ENCODE data around the gene ORMDL3. TPM values are rescaled to one million over a fixed set of nuclear protein-coding genes. Genes with fewer than 3 reads are reported as not detected.

ORMDL3 gene
- total and polyA plus RNA-seq, 4 experiments from 2014 or later, result 79.6 to 161 (median 88.8) TPM

DNA sequence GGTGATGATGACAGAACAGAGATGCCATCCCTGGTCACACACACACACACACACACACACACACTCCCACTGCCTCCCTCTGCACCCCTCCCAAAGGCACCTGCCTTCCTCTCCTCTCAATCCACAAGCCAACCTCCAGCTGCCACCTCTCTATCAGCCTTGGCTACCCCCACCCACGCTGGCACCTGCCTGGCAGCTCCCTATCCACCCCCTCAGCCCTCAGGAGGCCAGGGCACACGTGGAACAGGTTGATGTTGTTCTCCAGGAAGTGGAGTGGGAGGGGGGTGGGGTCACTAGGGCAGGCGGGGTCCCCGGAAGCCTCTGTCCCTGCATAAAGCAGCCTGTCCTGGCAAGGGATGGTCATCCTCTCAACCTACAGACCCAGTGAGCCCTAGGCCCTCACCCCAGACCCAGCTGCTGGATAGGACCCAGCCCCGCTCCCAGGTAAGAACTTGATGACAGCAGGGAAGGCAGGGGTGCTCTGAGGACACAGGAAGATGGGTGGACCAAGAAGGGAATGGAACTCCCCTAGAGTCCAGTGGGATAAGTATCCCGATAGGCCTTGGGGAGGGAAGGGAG, 35.3 kb upstream of the ORMDL3 start, which contains the start of gene GSDMA:
TSS of gene GSDMA (plus strand) at position 363 of the 579 bp plus-strand sequence. CDS start 2,684 bp downstream, outside the sequence.
- no peaks in the 10 kb centered on the region for H3K9me3 ChIP-seq (ENCODE audit: control insufficient read depth in 1 of 2, low read length in 2 of 2)
- peaks cover 20 to 57% (median 34%) of the 10 kb centered on the region in 4 donors for H3K4me1 Mint-ChIP-seq
- H3K27ac Mint-ChIP-seq, result peak within 1 kb of the TSS in 6 of 7 donors; percentile 62 to 95 (median 81)
- H3K36me3 ChIP-seq (ENCODE audit: insufficient read depth, low read length), result no peaks in the 10 kb centered on the region
- no peaks in the 10 kb centered on the region for H3K27me3 ChIP-seq (ENCODE audit: insufficient read depth, low read length)
- intact Hi-C loops (cut with micrococcal nuclease), result no loop called here
- H3K36me3 Mint-ChIP-seq, result no peaks in the 10 kb centered on the region
- H3K9me3 Mint-ChIP-seq, result peaks cover 0 to 2% (median 0%) of the 10 kb centered on the region in 8 donors
- no peak within 1 kb of the TSS for H3K27ac ChIP-seq (ENCODE audit: low read depth, low read length)
- peaks cover 32% of the 10 kb centered on the region for H3K4me1 ChIP-seq (ENCODE audit: insufficient read depth, low read length)
- CTCF ChIA-PET (ENCODE audit: partially characterized antibody), result interaction anchor here (0.8 to 14.6 kb wide), 3 partner anchors 9 to 90 kb away, joined by 3 to 197 read pairs (median 3); partner anchors contain the start of gene PSMD3
- H3K4me3 ChIP-seq (ENCODE audit: low read length in 2 of 2), result no peak within 1 kb of the TSS
- POLR2A ChIA-PET (ENCODE audit: partially characterized antibody), result interaction anchor here (1.1 to 4.5 kb wide), 2 partner anchors 10 to 17 kb away, joined by 3 to 32 read pairs; partner anchors contain the start of gene PSMD3
- no peak for DNase-seq
- H3K27me3 Mint-ChIP-seq, result peaks cover 0 to 5% of the 10 kb centered on the region in 2 donors
- H3K4me3 Mint-ChIP-seq, result peak within 1 kb of the TSS in 6 of 8 donors; percentile 16 to 83 (median 49)

DNA sequence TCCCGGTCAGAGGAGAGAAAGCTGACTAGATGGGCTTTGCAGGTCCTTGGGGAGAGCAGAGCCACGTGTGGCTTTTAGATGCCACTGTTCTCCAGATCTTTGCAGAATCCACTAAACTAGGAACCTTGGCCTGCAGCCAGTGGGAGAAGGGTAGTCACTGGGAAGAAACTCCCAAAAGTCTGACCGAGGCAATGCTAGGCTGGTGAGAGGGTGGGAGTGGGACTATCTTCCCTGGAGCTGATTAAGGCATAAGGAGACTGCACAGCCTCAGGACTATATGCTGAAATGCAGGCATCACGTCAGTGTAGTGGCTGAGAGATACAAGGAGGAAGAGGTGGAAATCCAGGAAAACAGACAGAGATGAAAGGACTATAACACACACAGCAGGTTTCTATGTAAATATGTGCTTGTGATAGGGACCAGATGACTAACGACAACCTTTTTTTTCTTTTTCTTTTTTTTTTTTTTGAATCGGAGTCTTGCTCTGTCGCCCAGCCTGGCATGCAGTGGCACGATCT, 33.2 kb upstream of the ORMDL3 start:
- Histone ChIP-seq H3K4me3 (ENCODE audit: low read length in 2 of 2) (no peak overlapping the region), H3K9me3 (ENCODE audit: control insufficient read depth in 1 of 2, low read length in 2 of 2) (no peaks in the 10 kb centered on the region), H3K27me3 (ENCODE audit: insufficient read depth, low read length) (no peaks in the 10 kb centered on the region), H3K27ac (ENCODE audit: low read depth, low read length) (no peak overlapping the region), H3K4me1 (ENCODE audit: insufficient read depth, low read length) (peaks cover 32% of the 10 kb centered on the region), H3K36me3 (ENCODE audit: insufficient read depth, low read length) (no peaks in the 10 kb centered on the region)
- peaks cover 15 to 50% (median 24%) of the 10 kb centered on the region in 4 donors for H3K4me1 Mint-ChIP-seq
- peaks cover 0 to 2% (median 0%) of the 10 kb centered on the region in 8 donors for H3K9me3 Mint-ChIP-seq
- no peaks in the 10 kb centered on the region for H3K27me3 Mint-ChIP-seq
- intact Hi-C loops (cut with micrococcal nuclease), result no loop called here
- ChIA-PET POLR2A (ENCODE audit: partially characterized antibody) (no interaction called here), CTCF (ENCODE audit: partially characterized antibody) (interaction anchor here (0.7 to 14.6 kb wide), 4 partner anchors 15 to 184 kb away, joined by 3 to 197 read pairs (median 6); partner anchors contain the start of gene PSMD3)
- DNase-seq, result no peak
- no peaks in the 10 kb centered on the region for H3K36me3 Mint-ChIP-seq
- peak overlapping the region in 1 of 7 donors; percentile 14 for H3K27ac Mint-ChIP-seq
- no peak overlapping the region for H3K4me3 Mint-ChIP-seq

DNA sequence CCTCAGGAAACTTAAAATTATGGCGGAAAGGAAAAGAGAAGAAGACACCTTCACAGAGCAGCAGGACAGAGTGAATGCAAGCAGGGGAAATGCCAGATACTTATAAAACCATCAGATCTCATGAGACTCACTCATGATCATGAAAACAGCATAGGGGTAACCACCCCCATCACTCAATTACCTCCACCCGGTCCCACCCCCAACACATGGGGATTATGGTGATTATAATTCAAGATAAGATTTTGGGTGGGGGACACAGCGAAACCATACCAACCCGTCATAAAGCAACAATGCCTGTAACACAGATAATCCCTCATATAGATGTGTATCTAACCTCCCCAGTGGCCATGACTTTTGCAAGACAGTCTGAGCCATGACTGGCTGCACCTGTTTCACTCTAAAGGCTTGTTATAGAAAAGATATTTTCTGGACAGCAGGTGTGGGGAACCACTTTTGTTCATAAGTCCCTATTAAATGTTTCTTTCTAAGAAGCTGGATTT, 28.4 kb upstream of the ORMDL3 start:
- no peaks in the 10 kb centered on the region for H3K9me3 ChIP-seq (ENCODE audit: control insufficient read depth in 1 of 2, low read length in 2 of 2)
- POLR2A ChIA-PET (ENCODE audit: partially characterized antibody), result interaction anchor here (0.5 to 3.9 kb wide), 3 partner anchors 24 to 185 kb away, joined by 4 to 52 read pairs (median 4); partner anchors contain the start of genes CASC3 and PSMD3
- H3K27ac Mint-ChIP-seq, result peak overlapping the region in 2 of 7 donors; percentile 20 to 75
- H3K27ac ChIP-seq (ENCODE audit: low read depth, low read length), result no peak overlapping the region
- H3K36me3 Mint-ChIP-seq, result no peaks in the 10 kb centered on the region
- peaks cover 0 to 2% (median 0%) of the 10 kb centered on the region in 8 donors for H3K9me3 Mint-ChIP-seq
- CTCF ChIA-PET (ENCODE audit: partially characterized antibody), result interaction anchor here (2.2 to 14.6 kb wide), 3 partner anchors 25 to 332 kb away, joined by 7 to 197 read pairs (median 7); partner anchors contain the start of gene PSMD3
- DNase-seq, result no peak
- no peak overlapping the region for H3K4me3 ChIP-seq (ENCODE audit: low read length in 2 of 2)
- no peaks in the 10 kb centered on the region for H3K27me3 ChIP-seq (ENCODE audit: insufficient read depth, low read length)
- no peaks in the 10 kb centered on the region for H3K27me3 Mint-ChIP-seq
- intact Hi-C loops (cut with micrococcal nuclease), result loop anchor here (10.0 kb wide), 1 partner anchor 201 kb away; no protein-coding TSS in a partner anchor
- H3K4me1 Mint-ChIP-seq, result peaks cover 9 to 31% (median 15%) of the 10 kb centered on the region in 4 donors
- H3K4me1 ChIP-seq (ENCODE audit: insufficient read depth, low read length), result peaks cover 20% of the 10 kb centered on the region
- no peak overlapping the region for H3K4me3 Mint-ChIP-seq
- H3K36me3 ChIP-seq (ENCODE audit: insufficient read depth, low read length), result no peaks in the 10 kb centered on the region

DNA sequence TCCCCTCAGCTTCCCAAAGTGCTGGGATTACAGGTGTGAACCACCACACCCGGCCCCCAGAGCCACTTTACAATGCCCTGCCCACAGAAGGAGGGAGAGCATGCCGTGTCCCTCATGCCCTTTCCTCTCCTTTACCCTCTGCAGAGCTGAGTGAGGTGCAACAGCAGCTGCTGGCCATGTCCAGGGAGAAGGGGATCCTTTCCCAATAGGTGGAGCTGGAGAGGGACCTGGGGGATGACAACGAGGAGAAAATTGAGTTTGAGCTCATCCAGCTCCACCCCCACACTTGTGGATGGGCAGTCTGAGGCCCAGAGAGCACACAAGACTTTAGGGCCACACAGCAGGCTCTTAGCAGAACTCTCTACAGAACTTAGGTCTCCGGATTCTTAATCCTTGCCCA, 27.5 kb upstream of the ORMDL3 start:
- DNase-seq, result no peak
- Histone ChIP-seq H3K27ac (ENCODE audit: low read depth, low read length) (no peak overlapping the region), H3K36me3 (ENCODE audit: insufficient read depth, low read length) (no peaks in the 10 kb centered on the region), H3K9me3 (ENCODE audit: control insufficient read depth in 1 of 2, low read length in 2 of 2) (no peaks in the 10 kb centered on the region), H3K4me3 (ENCODE audit: low read length in 2 of 2) (no peak overlapping the region), H3K4me1 (ENCODE audit: insufficient read depth, low read length) (peaks cover 20% of the 10 kb centered on the region), H3K27me3 (ENCODE audit: insufficient read depth, low read length) (no peaks in the 10 kb centered on the region)
- H3K4me3 Mint-ChIP-seq, result peak overlapping the region in 2 of 8 donors; percentile 49 to 64
- H3K4me1 Mint-ChIP-seq, result peaks cover 9 to 24% (median 14%) of the 10 kb centered on the region in 4 donors
- no peaks in the 10 kb centered on the region for H3K27me3 Mint-ChIP-seq
- ChIA-PET CTCF (ENCODE audit: partially characterized antibody) (interaction anchor here (1.4 to 14.6 kb wide), 5 partner anchors 26 to 333 kb away, joined by 3 to 197 read pairs (median 5); partner anchors contain the start of gene PSMD3), POLR2A (ENCODE audit: partially characterized antibody) (interaction anchor here (3.2 to 3.9 kb wide), 2 partner anchors 26 to 28 kb away, joined by 18 to 52 read pairs; partner anchors contain the start of genes LRRC3C, ORMDL3 and PSMD3)
- H3K27ac Mint-ChIP-seq, result peak overlapping the region in 4 of 7 donors; percentile 12 to 84 (median 32)
- intact Hi-C loops (cut with micrococcal nuclease), result loop anchor here (10.0 kb wide), 1 partner anchor 200 kb away; no protein-coding TSS in a partner anchor
- H3K36me3 Mint-ChIP-seq, result no peaks in the 10 kb centered on the region
- H3K9me3 Mint-ChIP-seq, result peaks cover 0 to 2% (median 0%) of the 10 kb centered on the region in 8 donors

DNA sequence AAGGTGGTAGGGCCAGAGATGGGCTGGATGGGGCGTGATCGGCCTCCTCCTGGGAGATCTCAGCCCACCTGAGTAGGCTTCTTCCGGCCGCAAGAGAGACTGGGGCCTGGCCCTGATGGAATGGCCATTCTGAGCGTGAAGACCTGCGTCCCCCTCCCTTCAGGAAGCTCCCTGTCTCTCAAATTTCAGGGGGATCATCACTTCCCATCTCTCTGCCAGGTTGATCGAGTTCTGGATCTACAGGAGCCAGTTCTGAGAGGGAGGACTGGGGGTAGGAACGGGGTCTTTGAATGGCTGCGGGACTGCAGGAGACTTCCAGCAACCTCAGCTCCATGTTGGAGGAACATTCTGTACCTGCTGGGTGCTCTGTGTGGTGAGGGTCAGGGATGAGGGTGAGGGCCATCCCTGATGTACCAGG, 26.1 kb upstream of the ORMDL3 start:
- Histone ChIP-seq H3K27me3 (ENCODE audit: insufficient read depth, low read length) (no peaks in the 10 kb centered on the region), H3K27ac (ENCODE audit: low read depth, low read length) (peak overlapping the region; percentile 34), H3K9me3 (ENCODE audit: control insufficient read depth in 1 of 2, low read length in 2 of 2) (no peaks in the 10 kb centered on the region), H3K36me3 (ENCODE audit: insufficient read depth, low read length) (no peaks in the 10 kb centered on the region), H3K4me1 (ENCODE audit: insufficient read depth, low read length) (peaks cover 12% of the 10 kb centered on the region), H3K4me3 (ENCODE audit: low read length in 2 of 2) (peak overlapping the region; percentile 61 to 78)
- POLR2A ChIA-PET (ENCODE audit: partially characterized antibody), result interaction anchor here (0.6 to 3.9 kb wide), 6 partner anchors 9 to 122 kb away, joined by 3 to 52 read pairs (median 4); partner anchors contain the start of genes GSDMA, IKZF3, LRRC3C and ORMDL3
- CTCF ChIA-PET (ENCODE audit: partially characterized antibody), result interaction anchor here (1.5 to 14.6 kb wide), 4 partner anchors 27 to 330 kb away, joined by 3 to 197 read pairs (median 5); partner anchors contain the start of gene PSMD3
- H3K27ac Mint-ChIP-seq, result peak overlapping the region; percentile 71 to 94 (median 89)
- H3K9me3 Mint-ChIP-seq, result no peaks in the 10 kb centered on the region
- DNase-seq, result no peak
- H3K36me3 Mint-ChIP-seq, result no peaks in the 10 kb centered on the region
- intact Hi-C loops (cut with micrococcal nuclease), result loop anchor here (1.0 to 10.0 kb wide), 4 partner anchors 27 to 199 kb away; partner anchors contain the start of gene PSMD3
- H3K27me3 Mint-ChIP-seq, result no peaks in the 10 kb centered on the region
- H3K4me1 Mint-ChIP-seq, result peaks cover 6 to 21% (median 9%) of the 10 kb centered on the region in 4 donors
- H3K4me3 Mint-ChIP-seq, result peak overlapping the region; percentile 78 to 90 (median 86)

DNA sequence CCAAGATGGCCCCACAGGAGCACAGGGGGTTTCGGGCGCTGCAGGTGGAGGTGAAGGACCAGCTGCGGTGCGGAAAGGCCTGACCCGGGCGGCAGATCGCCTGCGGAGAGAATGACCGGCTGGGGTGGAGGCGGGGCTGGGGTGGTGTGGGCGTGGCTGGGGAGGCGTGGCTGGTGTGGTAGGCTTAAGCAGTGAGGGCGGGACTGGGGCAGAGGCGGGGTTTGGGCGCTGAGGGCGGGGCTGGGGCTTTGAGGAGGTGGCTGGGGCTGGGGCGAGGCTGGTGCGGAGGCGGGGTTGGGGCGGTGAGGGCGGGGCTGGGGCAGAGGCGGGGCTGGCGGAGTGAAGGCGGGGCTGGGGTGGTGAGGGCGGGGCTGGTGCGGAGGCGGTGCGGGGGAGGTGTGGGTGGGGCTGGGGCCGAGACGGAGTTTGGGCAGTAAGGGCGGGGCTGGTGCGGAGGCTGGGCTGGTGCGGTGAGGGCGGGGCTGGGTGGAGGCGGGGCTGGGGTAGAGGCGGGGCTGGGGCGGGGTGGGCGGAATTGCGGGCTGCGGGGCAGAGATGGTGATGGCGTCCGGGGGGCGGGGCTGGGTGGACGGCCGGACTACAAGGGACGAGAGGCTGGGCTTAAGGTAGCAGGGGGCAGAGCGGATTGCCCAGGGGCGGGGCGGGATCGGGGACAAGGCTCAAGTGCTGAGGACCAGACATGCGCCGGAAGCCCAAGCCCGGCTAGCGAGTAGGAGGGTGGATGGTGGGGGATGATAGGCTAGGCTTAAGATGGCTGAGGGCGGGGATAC, 25.5 kb upstream of the ORMDL3 start:
- Histone ChIP-seq H3K9me3 (ENCODE audit: control insufficient read depth in 1 of 2, low read length in 2 of 2) (no peaks in the 10 kb centered on the region), H3K36me3 (ENCODE audit: insufficient read depth, low read length) (no peaks in the 10 kb centered on the region), H3K27ac (ENCODE audit: low read depth, low read length) (peak overlapping the region; percentile 34), H3K4me1 (ENCODE audit: insufficient read depth, low read length) (peaks cover 12% of the 10 kb centered on the region), H3K27me3 (ENCODE audit: insufficient read depth, low read length) (no peaks in the 10 kb centered on the region), H3K4me3 (ENCODE audit: low read length in 2 of 2) (peak overlapping the region; percentile 61 to 78)
- H3K27me3 Mint-ChIP-seq, result no peaks in the 10 kb centered on the region
- H3K9me3 Mint-ChIP-seq, result no peaks in the 10 kb centered on the region
- peaks cover 6 to 23% (median 9%) of the 10 kb centered on the region in 4 donors for H3K4me1 Mint-ChIP-seq
- peak overlapping the region; percentile 79 to 90 (median 86) for H3K4me3 Mint-ChIP-seq
- no peaks in the 10 kb centered on the region for H3K36me3 Mint-ChIP-seq
- intact Hi-C loops (cut with micrococcal nuclease), result loop anchor here (1.0 to 10.0 kb wide), 5 partner anchors 26 to 198 kb away; partner anchors contain the start of genes LRRC3C, ORMDL3 and PSMD3
- peak; percentile 90 to 99 (median 90) for DNase-seq
- peak overlapping the region; percentile 71 to 94 (median 89) for H3K27ac Mint-ChIP-seq
- ChIA-PET CTCF (ENCODE audit: partially characterized antibody) (interaction anchor here (14.6 kb wide), 1 partner anchor 28 kb away, joined by 197 read pairs; the partner anchor contains the start of gene PSMD3), POLR2A (ENCODE audit: partially characterized antibody) (interaction anchor here (0.6 to 3.9 kb wide), 5 partner anchors 9 to 121 kb away, joined by 3 to 52 read pairs (median 3); partner anchors contain the start of genes GSDMA, LRRC3C, ORMDL3 and PSMD3)

All from CD4-positive, alpha-beta memory T cell (primary cell).